Inflammatory macrophage (primary cell): ENCODE results near the gene MADD.
"Not testable (repeated sequence)": the region's sequence is repeated elsewhere in the genome, so short reads cannot be mapped to it uniquely, and the experiment has no call there.

Experiments used
- DNase-seq, 2 donors: peaks; one replicate each; pipeline ENCODE4 v3.0.0-alpha.2; 2020 to 2022

The MADD gene

DNA sequence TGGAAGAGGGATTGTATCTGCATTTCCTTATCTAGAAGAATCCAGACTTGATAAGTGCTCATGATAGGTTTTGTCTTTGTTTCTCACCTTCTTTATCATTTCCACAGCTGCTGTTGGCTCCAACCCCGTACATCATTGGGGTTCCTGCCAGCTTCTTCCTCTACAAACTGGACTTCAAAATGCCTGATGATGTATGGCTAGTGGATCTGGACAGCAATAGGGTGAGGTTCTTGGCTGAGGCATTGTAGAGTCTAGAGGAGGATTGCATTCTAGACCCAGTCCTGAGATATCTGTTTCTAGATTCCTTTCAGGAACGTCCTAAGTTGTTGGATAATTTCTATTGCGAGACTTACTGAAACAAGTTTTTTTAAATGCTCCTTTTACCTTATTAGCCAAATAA, 8.1 kb downstream of the MADD start:
- DNase-seq = no peak

- DNase-seq = no peak
These were observed 8.8 kb downstream of the MADD start for GRCh38 chr11:47278769-47279168.

DNA sequence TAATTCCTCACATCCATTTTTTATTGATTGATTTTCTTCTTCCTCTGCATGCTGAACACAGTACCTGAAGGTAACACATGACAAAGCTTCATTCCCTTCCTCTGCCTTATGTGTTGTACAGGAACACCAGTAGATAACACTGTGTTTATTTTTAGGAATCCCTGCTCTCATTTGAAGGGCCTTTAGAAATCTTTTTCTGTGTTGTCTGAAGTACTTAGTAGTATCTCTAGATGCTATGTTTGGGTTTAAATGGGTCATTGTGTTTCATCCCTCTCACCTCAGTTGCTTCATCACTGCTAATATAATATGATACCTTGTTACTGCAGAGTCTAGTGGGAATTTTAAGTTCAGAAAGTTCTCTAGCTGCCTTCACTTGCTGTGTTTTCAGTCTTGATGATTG, 10.2 kb downstream of the MADD start:
- no peak for DNase-seq

DNA sequence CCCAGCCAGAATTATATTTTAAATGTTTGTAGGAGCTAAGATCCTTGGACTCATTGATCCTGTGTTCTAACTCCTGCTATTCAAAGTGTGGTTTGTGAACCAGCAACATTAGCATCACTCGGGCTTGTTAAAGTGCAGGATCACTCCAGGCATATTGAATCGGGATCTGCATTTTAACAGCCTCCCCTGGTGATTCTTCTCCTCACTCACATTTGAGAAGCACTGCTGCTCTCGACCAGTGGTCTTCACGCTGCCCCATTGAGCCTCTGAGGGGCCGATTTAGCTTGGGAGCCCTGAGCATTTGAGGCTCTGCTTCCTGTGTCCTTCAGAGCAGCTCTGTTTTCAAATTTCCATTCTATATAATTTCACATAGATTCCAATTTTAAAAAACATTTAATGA, 10.9 kb downstream of the MADD start:
- no peak for DNase-seq

GRCh38 chr11:47282462-47282861, 12.5 kb downstream of the MADD start:
- no peak for DNase-seq

DNA sequence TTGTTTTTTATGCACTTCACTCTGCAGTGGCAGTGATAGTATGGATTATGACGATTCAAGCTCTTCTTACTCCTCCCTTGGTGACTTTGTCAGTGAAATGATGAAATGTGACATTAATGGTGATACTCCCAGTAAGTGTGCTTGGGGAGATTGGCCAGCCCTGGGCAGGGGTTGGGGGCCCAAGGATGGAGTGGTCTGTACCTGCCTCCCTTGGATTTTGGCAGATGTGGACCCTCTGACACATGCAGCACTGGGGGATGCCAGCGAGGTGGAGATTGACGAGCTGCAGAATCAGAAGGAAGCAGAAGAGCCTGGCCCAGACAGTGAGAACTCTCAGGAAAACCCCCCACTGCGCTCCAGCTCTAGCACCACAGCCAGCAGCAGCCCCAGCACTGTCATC, 14.2 kb downstream of the MADD start:
- DNase-seq = no peak

- DNase-seq = no peak
These were observed 16.2 kb downstream of the MADD start for GRCh38 chr11:47285969-47286770.

GRCh38 chr11:47288066-47288465, 18.1 kb downstream of the MADD start:
- no peak for DNase-seq

- DNase-seq = no peak
These were observed 19.9 kb downstream of the MADD start for GRCh38 chr11:47289856-47290255.

- no peak for DNase-seq
These were observed 25.5 kb downstream of the MADD start for GRCh38 chr11:47295385-47295784.

GRCh38 chr11:47296045-47296444, 26.1 kb downstream of the MADD start:
- DNase-seq = no peak

DNA sequence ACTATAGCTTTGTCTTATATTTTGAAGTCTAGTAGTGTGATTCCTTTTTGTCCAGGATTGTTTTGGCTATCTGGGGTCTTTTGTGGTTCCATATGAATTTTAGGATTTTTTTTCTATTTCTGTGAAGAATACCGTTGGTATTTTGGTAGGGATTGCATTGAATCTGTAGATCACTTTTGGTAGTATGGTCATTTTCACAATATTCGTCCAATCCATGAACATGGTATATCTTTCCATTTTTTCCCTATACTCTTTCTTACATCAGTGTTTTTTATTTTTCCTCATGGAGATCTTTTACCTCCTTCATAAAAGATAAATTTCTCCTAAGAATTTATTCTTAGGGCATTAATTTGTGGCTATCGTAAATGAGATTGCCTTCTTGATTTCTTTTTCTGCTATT, 29.1 kb downstream of the MADD start:
- no peak for DNase-seq

DNA sequence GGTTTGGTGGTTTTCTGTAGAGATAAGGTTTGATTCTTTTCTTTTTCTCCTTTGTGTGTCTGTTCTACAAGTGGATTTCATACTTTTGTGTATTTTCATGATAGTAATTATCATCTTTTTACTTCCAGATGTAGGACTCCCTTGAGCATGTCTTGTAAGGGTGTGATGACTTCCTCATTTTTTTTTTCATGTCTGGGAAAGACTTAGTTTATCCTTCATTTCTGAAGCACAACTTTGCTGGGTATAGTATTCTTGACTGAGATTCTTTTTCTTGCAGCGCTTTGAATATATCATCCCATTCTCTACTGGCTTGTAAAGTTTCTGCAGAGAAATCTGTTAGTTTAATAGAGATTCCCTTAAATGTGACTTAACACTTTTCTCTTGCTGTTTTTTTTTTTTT, 32.9 kb downstream of the MADD start:
- DNase-seq = no peak

DNA sequence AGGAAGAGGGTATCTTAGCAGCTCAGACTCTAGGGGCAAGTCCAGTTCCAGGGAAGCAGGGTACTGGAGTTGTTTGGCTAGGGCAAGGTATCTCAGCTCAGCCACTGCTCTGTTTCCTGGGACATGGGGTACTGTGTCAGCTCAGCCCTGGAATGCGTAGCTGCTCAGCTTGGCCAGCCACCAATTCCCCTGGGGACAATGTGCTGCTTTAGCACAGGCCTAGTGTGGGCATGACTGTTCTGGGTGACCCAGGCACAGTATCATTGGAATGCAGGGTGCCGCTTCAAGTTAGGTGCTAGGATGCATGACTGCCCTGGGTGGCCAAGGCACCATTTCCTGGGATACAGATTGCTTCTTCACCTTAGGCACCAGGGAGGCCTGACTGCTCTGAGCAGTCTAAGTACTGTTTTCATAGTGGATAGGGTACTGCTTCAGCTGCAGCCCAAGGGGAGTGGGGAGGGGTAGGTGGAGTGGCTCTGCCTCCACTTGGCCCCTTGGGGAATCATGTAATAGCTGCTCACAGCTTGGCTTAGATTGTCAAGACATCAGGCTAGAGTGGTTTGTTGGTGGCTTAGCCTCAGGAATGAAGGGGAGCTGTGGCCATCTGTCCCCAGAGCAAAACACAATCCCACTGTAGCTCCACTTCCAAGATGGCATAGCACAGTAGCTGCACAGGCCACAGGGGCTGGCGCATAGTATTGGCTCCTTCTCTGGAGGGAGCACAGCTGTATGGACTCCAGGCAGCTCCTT, 36.0 kb downstream of the MADD start:
- DNase-seq = no peak

DNA sequence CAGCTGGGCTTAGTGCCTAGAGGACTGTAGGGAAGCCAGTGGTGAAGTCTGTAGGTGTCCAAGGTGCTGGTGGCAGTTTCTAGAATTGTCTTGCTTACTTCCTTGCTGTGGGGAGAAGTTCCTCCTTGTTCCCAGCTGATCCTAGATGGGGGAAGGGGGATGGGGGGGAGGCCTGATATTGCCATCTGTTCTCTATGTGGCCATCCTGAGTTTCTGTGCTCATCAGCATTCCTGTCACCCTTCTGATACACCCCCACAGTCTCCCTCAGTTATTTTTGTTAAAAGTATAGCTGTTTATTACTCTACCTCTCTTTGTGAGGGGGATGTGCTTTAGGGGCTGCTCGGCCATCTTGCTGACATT, 36.5 kb downstream of the MADD start:
- peak in 1 of 2 donors; percentile 19 for DNase-seq

GRCh38 chr11:47308050-47308823, 38.3 kb downstream of the MADD start:
- no peak for DNase-seq

DNA sequence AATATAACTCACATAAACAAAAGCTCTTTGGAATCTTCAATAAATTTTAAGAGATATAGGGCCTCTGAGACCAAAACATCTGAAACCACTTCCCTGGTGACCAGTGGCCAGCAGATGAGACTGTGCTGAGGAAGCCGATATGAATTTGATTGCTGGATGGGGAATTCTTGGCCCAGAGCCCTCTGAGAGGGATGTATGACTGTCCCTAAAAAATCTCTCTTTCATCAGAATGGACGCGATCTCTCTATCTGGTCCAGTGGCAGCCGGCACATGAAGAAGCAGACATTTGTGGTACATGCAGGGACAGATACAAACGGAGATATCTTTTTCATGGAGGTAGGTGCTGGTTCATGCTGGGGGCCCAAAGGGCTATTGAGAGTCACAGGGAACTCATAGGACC, 45.1 kb downstream of the MADD start:
- DNase-seq = no peak

GRCh38 chr11:47316501-47316900, 46.6 kb downstream of the MADD start:
- not testable (repeated sequence) for DNase-seq

- DNase-seq = peak in 1 of 2 donors; percentile 17
These were observed 47.3 kb downstream of the MADD start for GRCh38 chr11:47317064-47317828.

- no peak for DNase-seq
These were observed 48.2 kb downstream of the MADD start for GRCh38 chr11:47318166-47318565.

DNA sequence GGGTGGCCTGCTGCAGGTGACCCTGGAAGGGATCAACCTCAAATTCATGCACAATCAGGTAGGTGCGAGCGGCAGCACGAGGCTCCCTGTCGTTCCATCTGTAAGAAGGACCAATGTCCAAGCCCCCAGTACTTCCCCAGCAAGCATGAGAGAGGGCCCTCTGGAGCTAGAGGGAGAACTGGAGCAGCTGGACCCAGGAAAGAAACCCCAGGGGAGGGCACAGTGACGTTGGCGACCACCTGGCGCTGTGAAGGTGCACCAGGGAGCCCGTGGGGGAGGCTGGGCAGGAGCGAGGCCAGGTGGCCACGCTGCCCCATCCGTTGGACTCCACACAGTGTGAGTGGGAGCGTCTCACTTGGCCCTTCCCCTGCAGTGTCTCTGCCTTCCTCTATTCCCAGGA, 54.6 kb downstream of the MADD start:
- DNase-seq = no peak

- no peak for DNase-seq
These were observed 55.5 kb downstream of the MADD start for GRCh38 chr11:47325271-47326041.
